HG03196 (cell line): ENCODE data around the gene RNGTT.
A peak's percentile ranks its signal among the peaks of the same experiment; 100 is the strongest.
"Not testable (repeated sequence)": the region's sequence is repeated elsewhere in the genome, so short reads cannot be mapped to it uniquely, and the experiment has no call there.

Experiments
- ATAC-seq: cut with Tn5 transposase; IDR thresholded peaks from one replicate; pipeline ENCODE4 v1.9.1; 2021; ENCODE audit not compliant: unreplicated experiment

The RNGTT gene

GRCh38 chr6:88963139-88964090 is at the start of gene RNGTT:
Gene RNGTT (minus strand): TSS chr6:88963618. CDS start chr6:88963409, 209 bp downstream.
- peak; percentile 97 for ATAC-seq

- ATAC-seq: no peak
These were observed 48.0 kb upstream of the RNGTT start for GRCh38 chr6:89011436-89011835.

- ATAC-seq: no peak
These were observed 47.4 kb upstream of the RNGTT start for GRCh38 chr6:89010825-89011224.

- no peak for ATAC-seq
These were observed 46.2 kb upstream of the RNGTT start for GRCh38 chr6:89009624-89010059.

DNA sequence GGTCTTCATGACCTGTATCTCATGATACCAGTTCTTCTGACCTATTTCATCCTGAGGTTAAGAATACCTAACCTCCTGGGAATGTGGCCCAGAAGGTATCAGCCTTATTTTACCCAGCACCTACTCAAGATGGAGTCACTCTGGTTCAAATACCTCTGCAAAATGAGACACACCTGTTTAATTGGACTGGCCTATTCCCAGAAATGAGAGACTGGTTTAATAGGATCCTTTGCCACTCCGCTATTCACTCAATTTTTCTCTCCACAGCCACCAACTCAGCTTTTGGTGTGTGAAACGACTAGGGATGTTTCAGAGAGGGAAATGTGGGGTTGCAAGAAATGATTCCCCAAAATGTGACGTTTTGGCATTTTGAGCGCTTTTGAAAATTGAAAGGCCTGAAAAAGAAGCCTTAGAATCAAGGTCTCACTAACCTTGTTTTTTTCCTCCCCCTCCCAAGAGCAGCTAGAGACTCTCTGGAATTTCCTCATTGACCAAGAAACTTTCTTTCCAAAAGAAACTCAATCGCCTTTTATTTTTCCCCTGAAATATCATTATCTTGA is 45.5 kb upstream of the RNGTT start:
- ATAC-seq: no peak

GRCh38 chr6:89008001-89008814 is 44.8 kb upstream of the RNGTT start:
- ATAC-seq: no peak

DNA sequence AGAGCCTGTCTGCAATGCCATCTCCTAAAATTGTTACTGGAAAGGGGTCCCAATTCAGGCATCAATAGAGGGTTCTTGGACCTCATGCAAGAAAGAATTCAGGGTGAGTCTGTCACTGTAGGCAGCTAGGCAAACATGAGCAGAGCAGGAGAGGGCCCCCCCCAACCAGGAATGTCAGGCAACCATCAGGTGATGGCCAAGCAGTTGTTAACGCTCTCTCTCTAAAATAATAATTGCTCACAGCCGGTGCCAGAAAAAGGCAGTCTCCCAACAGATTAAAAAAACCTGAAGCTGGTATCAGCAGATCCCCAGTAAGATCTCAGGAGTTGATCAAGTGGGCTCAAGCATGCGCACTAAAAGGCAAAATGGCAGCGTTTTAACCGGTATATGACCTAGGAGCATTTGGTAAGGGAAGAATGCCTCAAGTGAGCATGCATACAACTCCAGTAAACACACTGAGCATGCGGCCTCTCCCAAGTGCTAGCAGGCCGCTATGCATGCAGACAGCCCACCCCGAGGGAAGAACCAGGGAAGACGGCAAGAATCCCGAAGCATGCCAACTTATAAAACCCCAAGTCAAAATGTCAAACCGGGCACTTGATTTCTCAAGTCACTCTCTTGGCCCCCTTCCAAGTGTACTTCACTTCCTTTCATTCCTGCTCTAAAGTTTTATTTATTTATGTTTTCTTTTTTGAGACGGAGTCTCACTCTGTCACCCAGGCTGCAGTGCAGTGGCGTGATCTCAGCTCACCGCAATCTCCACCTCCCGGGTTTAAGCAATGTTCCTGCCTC is 44.0 kb upstream of the RNGTT start:
- ATAC-seq: no peak

DNA sequence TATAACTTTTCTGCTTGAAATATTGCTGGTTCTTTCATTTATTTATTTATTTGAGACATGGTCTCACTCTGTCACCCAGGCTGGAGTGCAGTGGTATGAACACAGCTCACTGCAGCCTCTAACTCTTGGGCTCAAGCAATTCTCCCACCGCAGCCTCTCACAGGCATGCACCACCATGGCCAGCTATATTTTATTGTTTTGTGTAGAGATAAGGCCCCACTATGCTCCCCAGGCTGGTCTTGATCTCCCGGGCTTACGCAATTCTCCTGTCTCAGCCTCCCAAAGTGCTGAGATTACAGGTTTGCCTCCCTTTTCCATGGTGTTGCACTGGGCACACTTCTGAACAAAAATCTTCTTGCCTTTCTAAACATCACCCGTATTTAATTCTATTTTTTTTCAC is 39.1 kb upstream of the RNGTT start:
- no peak for ATAC-seq

DNA sequence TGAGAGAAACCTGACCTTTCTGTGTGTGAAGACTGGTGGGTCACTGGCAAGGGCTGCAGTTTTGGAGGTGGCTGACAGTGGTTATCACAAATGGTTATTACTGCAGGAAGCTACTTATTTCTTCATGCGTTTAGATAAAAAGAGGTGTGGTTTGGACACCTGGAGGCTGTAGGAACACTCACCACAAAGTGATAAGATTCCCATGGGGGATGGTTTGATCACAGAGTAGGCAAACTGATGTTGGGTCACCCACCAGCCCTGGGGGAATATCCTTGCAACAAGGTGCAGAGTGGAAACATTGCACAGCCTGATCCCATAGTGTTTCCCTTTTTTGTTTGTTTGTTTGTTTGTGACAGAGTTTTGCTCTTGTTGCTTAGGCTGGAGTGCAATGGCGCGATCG is 33.9 kb upstream of the RNGTT start:
- ATAC-seq: no peak

DNA sequence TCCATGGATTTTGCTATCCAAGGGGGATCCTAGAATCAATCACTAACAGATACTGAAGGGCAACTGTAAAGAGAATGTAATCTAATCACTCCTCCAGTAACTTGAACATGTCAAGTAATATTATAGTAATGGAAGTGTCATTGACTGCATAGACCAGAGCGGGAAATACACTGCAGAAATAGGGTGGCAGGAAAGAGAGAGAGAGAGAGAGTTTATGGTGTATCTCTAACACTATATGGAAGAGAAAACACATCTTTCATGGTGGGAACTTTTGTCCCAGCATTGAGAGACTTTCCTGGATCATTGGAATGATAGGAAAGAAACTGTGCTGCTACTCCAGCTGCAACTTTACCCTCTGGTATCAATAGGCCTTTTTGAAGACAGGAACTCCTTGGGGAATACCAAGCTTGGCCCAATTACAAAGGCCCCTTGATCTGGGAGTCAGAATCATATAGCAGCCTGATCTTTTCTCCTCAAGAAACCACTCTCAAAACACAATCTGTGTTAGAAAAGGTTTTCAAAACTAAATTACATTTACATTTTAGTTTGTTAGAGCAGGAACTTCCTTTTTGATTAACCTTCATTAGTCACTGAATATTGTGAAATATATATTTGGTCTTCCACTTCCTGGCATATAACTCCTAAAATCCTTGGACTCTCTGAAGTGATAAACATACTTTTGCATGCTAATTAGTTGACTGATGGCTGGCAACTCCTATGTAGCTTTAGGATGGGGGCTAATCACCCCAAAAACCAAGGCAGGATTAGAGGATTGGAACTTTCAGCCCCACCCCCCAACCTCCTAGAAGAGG is 29.5 kb upstream of the RNGTT start:
- ATAC-seq: no peak

GRCh38 chr6:88989215-88989614 is 25.8 kb upstream of the RNGTT start:
- ATAC-seq: no peak

GRCh38 chr6:88987922-88988321 is 24.5 kb upstream of the RNGTT start:
- ATAC-seq: no peak

DNA sequence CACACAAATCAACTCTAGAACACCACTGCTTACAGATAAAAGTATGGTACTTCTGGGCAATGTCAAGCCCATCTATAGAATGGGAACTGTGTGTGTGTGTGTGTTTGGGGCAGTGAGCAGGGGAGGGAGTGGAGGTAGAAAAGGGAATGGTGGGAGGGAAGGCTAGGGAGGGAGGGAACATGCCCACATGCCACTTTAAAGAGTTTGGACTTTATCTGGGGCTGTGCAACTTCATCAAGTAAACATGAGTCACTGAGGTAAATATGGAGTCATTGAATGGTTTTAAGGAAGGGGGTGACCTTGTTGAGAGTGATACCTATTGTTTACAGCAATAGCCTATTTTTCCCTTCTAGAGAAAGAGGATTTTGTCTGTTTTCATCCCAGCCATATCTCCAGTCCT is 22.5 kb upstream of the RNGTT start:
- no peak for ATAC-seq

DNA sequence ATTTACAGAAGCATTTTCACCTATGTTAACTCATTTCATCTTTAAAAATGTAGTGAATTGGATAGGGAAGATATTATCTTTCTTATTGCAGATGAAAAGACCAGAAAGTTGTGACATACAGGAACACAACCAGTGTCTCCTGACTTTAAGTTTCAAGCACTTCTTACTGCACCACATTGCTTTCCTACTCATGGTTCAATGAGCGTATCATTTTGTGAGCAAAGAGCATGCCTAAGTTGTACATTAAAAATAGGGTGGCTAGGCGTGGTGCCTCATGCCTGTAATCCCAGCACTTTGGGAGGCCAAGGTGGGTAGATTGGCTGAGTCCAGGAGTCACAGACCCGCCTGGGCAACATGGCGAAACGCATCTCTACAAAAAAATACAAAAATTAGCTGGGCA is 21.2 kb upstream of the RNGTT start:
- ATAC-seq: no peak

- ATAC-seq: no peak
These were observed 20.7 kb upstream of the RNGTT start for GRCh38 chr6:88984152-88984551.

GRCh38 chr6:88983532-88983931 is 20.1 kb upstream of the RNGTT start:
- ATAC-seq: no peak

GRCh38 chr6:88983129-88983528 is 19.7 kb upstream of the RNGTT start:
- ATAC-seq: not testable (repeated sequence)

DNA sequence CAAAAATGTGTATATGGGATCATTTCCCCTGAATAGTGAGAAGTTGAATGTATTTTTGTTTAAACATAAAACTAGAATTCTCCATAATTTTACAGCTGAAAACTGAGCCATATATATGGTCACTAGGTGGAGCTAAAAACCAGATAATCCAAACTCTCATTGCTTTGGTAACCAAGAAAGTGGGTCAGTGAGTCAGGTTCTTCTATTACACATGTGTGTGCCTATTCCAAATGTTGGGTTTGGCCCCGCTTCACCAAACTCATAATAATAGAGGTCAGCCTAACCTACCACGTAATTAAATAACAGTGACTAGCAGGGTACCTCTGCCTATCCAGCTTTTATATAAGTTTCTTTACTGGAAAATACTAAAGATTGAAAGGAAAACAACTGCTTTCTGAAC is 19.3 kb upstream of the RNGTT start:
- ATAC-seq: peak; percentile 72

DNA sequence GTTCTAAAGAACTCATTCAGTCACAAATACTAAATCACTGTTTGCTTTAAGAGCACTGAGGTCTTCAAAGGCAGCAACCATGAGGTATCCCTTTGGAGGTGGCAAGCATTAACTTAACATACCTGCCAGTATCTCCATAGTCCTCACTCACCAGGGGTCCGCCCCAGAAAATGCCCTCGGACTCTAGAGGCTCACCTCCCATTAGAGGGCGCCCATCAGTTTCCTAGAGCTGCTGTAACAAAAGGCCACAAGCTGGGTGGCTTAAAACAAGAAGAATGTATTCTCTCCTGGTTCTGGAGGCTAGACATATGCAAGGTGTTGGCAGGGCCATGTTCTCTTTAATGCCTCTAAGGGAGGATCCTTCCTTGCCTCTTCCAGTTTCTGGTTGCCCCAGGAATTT is 12.0 kb upstream of the RNGTT start:
- no peak for ATAC-seq
